GM12864 (cell line): Measurements from ENCODE around the gene TMEM132D.

ENCODE experiments used
- DNase-seq: peaks from one replicate; pipeline ENCODE4 v3.0.0-alpha.2; 2011; ENCODE audit warnings: low read depth
- H3K4me3 ChIP-seq: 2 replicates; pipeline ENCODE4 v1.5.1; 2011; ENCODE audit warnings: mild to moderate bottlenecking, low read depth, low read length, control low read depth
- TF ChIP-seq, protein P1 (sequence below): IDR thresholded peaks from 2 replicates; pipeline ENCODE4 v1.5.1; 2011; ENCODE audit warnings: low read depth, mild to moderate bottlenecking, moderate library complexity, low read length, control low read depth, inconsistent platforms; ENCODE audit errors: missing control alignments

TMEM132D gene

GRCh38 chr12:129862561-129863175 is 41.2 kb downstream of the TMEM132D start:
- TF ChIP-seq, protein P1, sequence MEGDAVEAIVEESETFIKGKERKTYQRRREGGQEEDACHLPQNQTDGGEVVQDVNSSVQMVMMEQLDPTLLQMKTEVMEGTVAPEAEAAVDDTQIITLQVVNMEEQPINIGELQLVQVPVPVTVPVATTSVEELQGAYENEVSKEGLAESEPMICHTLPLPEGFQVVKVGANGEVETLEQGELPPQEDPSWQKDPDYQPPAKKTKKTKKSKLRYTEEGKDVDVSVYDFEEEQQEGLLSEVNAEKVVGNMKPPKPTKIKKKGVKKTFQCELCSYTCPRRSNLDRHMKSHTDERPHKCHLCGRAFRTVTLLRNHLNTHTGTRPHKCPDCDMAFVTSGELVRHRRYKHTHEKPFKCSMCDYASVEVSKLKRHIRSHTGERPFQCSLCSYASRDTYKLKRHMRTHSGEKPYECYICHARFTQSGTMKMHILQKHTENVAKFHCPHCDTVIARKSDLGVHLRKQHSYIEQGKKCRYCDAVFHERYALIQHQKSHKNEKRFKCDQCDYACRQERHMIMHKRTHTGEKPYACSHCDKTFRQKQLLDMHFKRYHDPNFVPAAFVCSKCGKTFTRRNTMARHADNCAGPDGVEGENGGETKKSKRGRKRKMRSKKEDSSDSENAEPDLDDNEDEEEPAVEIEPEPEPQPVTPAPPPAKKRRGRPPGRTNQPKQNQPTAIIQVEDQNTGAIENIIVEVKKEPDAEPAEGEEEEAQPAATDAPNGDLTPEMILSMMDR: no peak
- DNase-seq: no peak
- H3K4me3 ChIP-seq: no peak overlapping the region

GRCh38 chr12:129861951-129862350 is 41.9 kb downstream of the TMEM132D start:
- H3K4me3 ChIP-seq: no peak overlapping the region
- TF ChIP-seq, protein P1: no peak
- DNase-seq: no peak

DNA sequence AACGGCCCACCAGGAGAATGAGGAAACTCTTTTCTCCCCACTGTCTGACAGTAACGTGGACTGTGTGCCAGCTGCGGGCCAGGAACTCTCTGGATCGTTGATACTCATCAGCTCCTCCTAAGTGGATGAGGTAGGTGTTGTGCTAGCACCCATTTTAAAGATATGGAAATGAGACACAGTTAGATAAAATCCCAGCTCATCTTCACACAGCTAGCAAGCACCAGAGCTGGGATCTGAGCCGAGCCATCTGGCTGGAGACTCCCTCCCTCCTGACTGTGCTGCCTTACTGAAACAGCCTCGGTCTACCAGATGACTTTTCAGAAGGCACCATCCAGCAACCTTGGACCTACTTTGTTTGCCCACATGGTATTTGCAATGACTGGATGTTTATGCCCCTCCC is 49.2 kb downstream of the TMEM132D start:
- DNase-seq: no peak
- no peak overlapping the region for H3K4me3 ChIP-seq
- TF ChIP-seq, protein P1: no peak

GRCh38 chr12:129851296-129851695 is 52.5 kb downstream of the TMEM132D start:
- no peak overlapping the region for H3K4me3 ChIP-seq
- no peak for DNase-seq
- TF ChIP-seq, protein P1: no peak

DNA sequence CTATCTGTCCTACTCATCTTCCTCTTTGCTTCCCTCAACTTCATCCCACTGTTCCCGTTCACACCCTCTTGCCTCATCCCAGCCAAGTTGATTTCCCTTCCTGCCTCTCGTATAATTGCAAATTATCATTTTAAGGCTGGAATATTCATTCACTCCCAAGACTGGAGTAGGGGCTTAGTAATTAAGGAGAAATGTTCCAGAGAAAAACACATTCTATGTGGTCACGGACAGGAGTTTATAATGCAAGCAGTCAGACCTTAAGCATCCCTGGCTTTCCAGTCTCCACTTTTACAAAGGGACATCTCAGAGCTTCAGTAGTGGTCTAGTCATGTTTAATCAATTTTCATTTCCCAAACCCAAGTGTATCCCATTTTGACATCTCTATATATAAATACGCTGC is 54.9 kb downstream of the TMEM132D start:
- TF ChIP-seq, protein P1: no peak
- no peak overlapping the region for H3K4me3 ChIP-seq
- no peak for DNase-seq

- H3K4me3 ChIP-seq: no peak overlapping the region
- DNase-seq: no peak
- TF ChIP-seq, protein P1: no peak
These were observed 56.8 kb downstream of the TMEM132D start for GRCh38 chr12:129847063-129847462.

DNA sequence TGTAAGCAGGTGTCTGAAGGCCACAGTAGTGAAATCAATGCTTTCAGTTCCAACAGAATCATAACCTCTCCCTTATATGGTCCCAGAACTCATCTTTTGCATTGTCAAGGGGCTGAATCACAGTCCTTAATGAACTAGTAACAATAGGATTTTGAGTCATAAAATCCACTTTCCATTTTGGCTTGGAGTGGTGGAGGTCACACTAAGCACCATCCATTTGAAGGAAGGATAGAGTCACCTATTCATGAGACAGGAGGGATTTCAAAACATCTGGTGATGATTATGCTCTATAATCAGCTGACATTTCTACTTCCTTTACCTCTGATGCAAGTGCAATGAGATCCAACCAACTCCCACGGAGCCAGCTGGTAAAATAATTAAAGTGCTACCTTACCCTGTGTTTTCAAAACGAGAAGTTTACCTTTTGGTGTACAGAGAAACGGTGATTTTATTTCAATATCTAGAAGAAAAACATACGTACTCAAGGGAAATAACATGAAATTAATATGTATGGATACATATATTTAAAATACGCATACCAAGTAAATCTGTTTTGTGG is 59.1 kb downstream of the TMEM132D start:
- no peak overlapping the region for H3K4me3 ChIP-seq
- DNase-seq: no peak
- TF ChIP-seq, protein P1: no peak
